ENCODE results near the gene KIAA0319L.

The KIAA0319L gene

DNA sequence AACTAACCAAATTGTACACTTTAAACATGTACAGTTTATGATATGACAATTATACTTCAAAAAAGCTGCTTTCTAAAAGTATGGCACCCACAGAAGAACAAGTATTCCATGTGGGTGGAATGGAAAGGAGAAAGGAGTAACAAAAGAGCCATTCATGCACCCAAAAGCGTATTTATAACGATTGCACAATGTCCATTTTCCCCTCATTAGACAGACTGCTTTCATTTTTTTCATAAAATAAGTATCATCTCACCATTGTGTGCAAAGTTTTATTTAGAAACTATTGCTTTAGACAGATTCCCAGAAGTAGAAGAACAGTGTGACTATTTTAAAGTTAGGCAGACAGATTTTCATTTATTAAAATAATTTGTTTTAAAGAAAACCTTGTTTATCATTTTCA is 59.6 kb downstream of the KIAA0319L start:
- H3K4me3 ChIP-seq (replicated peaks; ENCODE audit: low read depth, low read length) = no peak overlapping the region
- TF ChIP-seq, protein P1, sequence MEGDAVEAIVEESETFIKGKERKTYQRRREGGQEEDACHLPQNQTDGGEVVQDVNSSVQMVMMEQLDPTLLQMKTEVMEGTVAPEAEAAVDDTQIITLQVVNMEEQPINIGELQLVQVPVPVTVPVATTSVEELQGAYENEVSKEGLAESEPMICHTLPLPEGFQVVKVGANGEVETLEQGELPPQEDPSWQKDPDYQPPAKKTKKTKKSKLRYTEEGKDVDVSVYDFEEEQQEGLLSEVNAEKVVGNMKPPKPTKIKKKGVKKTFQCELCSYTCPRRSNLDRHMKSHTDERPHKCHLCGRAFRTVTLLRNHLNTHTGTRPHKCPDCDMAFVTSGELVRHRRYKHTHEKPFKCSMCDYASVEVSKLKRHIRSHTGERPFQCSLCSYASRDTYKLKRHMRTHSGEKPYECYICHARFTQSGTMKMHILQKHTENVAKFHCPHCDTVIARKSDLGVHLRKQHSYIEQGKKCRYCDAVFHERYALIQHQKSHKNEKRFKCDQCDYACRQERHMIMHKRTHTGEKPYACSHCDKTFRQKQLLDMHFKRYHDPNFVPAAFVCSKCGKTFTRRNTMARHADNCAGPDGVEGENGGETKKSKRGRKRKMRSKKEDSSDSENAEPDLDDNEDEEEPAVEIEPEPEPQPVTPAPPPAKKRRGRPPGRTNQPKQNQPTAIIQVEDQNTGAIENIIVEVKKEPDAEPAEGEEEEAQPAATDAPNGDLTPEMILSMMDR (IDR thresholded peaks at IDR 0.05; ENCODE audit: low read length, missing control alignments) = no peak
- DNase-seq (ENCODE audit: low read depth) = no peak

DNA sequence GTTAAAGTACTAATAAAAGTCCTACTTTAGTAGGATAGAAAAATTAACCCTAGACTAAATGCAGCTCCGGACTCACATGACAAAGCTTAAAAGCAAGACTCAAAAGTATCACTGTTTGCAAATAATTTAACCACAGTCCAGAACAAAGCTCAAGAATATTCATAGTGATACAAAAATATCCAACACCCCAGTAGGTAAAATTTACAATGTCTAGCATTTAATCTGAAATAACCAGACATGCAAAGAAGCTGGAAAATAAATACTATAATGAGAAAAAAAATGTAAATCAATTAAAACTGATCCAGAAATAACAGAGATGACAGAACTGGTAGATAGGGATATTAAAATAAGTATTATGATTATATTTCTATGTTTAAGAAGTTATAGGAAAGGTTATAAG is 67.0 kb downstream of the KIAA0319L start:
- no peak for DNase-seq (ENCODE audit: low read depth)
- H3K4me3 ChIP-seq (replicated peaks; ENCODE audit: low read depth, low read length) = no peak overlapping the region
- TF ChIP-seq, protein P1 (IDR thresholded peaks at IDR 0.05; ENCODE audit: low read length, missing control alignments) = no peak

DNA sequence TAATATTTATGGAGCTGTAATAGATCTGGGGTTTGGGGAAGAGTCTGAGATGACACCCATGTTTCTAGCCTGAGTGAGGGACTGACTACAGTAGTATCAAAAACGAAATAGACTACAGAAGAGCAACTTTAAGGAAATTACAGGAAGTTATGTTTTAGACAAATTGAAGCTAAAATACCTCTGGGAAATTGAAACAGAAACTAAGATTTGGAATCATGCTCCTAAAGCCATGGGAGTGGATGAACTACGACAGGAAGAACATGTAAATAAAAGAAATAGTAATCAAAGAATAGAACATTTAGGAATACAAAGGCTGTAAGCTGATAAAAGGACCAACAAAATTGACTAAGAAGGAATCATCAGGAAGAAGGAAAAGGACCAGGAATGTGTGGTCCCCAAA is 68.9 kb downstream of the KIAA0319L start:
- DNase-seq (ENCODE audit: low read depth) = no peak
- H3K4me3 ChIP-seq (replicated peaks; ENCODE audit: low read depth, low read length) = no peak overlapping the region
- TF ChIP-seq, protein P1 (IDR thresholded peaks at IDR 0.05; ENCODE audit: low read length, missing control alignments) = no peak

DNA sequence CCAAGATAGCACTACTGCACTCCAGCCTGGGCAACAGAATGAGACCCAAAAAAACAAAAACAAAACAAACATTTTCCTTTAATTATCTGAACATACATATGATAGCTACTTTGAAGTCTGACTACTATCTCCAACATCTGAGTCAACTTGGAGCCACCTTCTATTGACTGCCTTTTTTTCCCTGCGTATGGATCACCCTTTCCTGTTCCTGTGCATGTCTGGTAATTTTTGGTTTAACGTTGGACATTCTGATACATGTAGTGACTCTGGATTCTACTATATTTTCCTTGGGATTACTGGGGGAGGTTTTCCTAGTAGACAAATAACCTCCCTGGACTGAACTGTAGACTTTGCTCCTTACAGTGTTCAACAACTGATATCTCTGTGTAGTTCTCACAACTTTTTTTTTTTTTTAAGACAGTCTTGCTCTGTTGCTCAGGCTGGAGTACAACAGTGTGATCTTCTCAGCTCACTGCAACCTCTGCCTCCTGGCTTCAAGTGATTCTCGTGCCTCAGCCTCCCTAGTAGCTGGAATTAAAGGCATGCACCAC is 70.3 kb downstream of the KIAA0319L start:
- no peak for DNase-seq (ENCODE audit: low read depth)
- TF ChIP-seq, protein P1 (IDR thresholded peaks at IDR 0.05; ENCODE audit: low read length, missing control alignments) = no peak
- no peak overlapping the region for H3K4me3 ChIP-seq (replicated peaks; ENCODE audit: low read depth, low read length)

DNA sequence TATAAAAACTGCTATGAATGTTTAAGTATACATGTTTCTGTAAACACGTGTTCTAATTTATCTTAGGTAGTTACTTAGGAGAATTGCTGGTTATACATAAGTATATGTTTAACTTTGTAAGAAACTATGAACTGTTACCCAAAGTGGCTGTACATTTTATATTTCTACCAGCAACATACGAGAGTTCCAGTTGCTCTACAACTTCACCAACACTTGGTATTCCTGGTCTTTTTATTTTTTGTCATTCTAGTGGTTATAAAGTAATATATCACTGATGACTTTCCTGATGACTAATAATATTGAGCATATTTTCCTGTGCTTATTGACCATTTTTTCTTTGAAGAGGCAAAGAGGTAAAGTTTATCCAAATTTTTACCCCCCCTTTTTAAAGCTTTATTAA is 76.0 kb downstream of the KIAA0319L start:
- TF ChIP-seq, protein P1 (IDR thresholded peaks at IDR 0.05; ENCODE audit: low read length, missing control alignments) = no peak
- no peak for DNase-seq (ENCODE audit: low read depth)
- no peak overlapping the region for H3K4me3 ChIP-seq (replicated peaks; ENCODE audit: low read depth, low read length)

DNA sequence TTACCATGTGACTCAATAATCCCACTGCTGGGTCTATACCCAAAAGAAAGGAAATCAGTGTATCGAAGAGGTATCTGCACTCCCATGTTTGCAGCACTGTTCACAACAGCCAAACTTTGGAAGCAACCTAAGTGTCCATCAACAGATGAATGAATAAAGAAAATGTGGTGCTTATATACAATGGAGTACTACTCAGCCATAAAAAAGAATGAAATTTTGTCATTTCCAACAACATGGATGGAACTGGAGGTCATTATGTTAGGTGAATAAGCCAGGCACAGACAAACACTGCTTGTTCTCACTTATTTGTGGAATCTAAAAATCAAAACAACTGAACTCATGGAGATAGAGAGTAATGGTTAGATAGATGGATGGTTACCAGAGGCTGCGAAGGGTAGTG is 79.3 kb downstream of the KIAA0319L start:
- no peak for DNase-seq (ENCODE audit: low read depth)
- no peak overlapping the region for H3K4me3 ChIP-seq (replicated peaks; ENCODE audit: low read depth, low read length)
- TF ChIP-seq, protein P1 (IDR thresholded peaks at IDR 0.05; ENCODE audit: low read length, missing control alignments) = no peak
